ENCODE measurements around the gene AKAP10. TPM values are rescaled to one million over a fixed set of nuclear protein-coding genes. Genes with fewer than 3 reads are reported as not detected.
"Not testable (repeated sequence)": the region's sequence is repeated elsewhere in the genome, so short reads cannot be mapped to it uniquely, and the experiment has no call there.

Gene AKAP10, protein sequence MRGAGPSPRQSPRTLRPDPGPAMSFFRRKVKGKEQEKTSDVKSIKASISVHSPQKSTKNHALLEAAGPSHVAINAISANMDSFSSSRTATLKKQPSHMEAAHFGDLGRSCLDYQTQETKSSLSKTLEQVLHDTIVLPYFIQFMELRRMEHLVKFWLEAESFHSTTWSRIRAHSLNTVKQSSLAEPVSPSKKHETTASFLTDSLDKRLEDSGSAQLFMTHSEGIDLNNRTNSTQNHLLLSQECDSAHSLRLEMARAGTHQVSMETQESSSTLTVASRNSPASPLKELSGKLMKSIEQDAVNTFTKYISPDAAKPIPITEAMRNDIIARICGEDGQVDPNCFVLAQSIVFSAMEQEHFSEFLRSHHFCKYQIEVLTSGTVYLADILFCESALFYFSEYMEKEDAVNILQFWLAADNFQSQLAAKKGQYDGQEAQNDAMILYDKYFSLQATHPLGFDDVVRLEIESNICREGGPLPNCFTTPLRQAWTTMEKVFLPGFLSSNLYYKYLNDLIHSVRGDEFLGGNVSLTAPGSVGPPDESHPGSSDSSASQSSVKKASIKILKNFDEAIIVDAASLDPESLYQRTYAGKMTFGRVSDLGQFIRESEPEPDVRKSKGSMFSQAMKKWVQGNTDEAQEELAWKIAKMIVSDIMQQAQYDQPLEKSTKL
- total RNA-seq: 36.3 and 38.4 TPM in 2 replicates

DNA sequence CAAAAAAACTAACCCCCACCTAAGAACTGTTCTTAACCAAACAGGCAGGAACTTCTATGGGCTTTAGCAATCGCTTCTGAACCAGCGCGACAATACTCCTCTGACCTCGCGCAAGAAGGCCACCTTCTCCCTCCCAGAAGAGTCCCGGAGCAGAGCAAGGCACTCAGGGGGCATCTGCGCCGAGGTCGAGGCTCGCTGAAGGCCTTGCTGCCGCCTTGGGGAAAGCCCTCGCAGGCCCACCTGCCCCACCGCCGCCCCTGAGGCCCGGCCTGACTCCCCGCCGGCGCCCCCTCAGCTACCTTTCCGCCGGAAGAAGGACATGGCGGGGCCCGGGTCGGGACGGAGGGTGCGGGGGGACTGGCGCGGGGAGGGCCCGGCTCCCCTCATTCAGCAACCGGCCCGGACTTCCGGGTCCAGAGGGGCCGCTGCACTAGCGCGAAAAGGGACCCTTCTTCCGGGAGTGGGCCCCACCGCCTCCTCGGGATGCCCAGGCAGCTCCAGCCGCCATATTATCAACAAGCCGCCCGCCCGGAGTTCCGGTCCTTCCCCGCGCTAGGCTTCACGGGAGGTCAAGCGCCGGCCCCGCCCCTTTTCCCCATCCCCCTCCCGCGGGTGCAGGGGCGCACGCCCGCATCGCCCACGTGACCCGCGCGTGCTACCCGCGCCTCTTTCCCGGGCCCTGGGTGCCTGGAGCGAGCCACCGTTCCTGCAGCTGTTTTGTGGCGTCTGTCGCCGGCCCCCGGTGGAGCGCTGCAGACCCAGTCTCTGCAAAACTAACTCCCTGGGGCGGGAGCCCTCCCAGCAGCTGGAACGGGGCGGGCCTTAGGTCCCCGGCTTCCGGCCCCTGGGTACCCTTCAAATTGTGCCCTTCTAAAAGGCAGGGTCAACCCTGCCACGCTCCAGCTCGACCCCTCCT, at the start of gene AKAP10:
AKAP10 (minus strand) TSS at position 536 of the 916 bp plus-strand sequence; CDS start at position 387, 149 bp downstream.
- DNase-seq (ENCODE audit: low spot score): peak; percentile 89
- no peaks in the 10 kb centered on the region for H3K9me3 Mint-ChIP-seq
- H3K4me3 Mint-ChIP-seq (ENCODE audit: low read depth): peak within 1 kb of the TSS; percentile 95
- no peaks in the 10 kb centered on the region for H3K27me3 Mint-ChIP-seq (ENCODE audit: low read depth)
- H3K27ac Mint-ChIP-seq: peak within 1 kb of the TSS; percentile 99
- peaks cover 42% of the 10 kb centered on the region for H3K36me3 Mint-ChIP-seq (ENCODE audit: low read depth)
- H3K4me1 Mint-ChIP-seq (ENCODE audit: low read depth): peaks cover 30% of the 10 kb centered on the region
- intact Hi-C loops (cut with micrococcal nuclease): no loop called here

DNA sequence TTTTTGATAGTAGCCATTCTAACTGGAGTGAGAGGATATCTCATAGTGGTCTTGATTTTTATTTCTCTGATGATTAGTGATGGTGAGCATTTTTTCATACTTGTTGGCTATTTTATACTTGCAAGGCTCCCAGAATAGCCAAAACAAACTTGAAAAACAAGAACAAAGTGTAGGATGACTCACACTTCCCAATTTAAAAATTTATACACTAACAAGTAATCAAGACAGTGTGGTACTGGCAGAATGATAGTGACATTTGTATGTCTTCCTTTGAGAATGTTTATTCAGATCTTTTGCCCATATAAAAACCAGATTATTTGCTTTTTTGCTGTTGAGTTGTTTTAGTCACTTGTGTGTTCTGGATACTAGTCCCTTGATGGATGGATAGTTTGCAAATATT, 49.3 kb upstream of the AKAP10 start:
- no peak overlapping the region for H3K4me3 Mint-ChIP-seq (ENCODE audit: low read depth)
- no peak for DNase-seq (ENCODE audit: low spot score)
- no peak overlapping the region for H3K27ac Mint-ChIP-seq
- H3K36me3 Mint-ChIP-seq (ENCODE audit: low read depth): no peaks in the 10 kb centered on the region
- peaks cover 7% of the 10 kb centered on the region for H3K4me1 Mint-ChIP-seq (ENCODE audit: low read depth)
- peaks cover 31% of the 10 kb centered on the region for H3K27me3 Mint-ChIP-seq (ENCODE audit: low read depth)
- intact Hi-C loops (cut with micrococcal nuclease): no loop called here
- no peaks in the 10 kb centered on the region for H3K9me3 Mint-ChIP-seq

DNA sequence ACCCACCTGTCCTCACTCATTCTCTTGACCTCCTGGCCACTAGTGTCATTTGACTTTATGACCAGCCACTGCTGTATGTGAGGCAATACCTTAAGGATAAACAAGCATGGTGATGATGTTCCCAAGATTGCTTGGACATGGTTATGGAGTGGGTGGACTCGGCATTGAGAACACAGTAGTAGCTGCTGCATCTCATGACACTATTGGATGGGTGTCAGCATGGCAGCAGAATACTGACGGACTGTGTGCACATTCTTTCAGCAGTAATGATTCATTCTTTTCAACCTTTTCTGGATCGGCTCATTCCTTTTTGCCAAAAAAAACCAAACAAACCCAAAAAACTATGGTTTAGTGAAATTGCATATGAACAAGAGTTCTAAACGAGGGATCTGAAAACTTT, 45.1 kb upstream of the AKAP10 start:
- H3K4me1 Mint-ChIP-seq (ENCODE audit: low read depth): no peaks in the 10 kb centered on the region
- H3K4me3 Mint-ChIP-seq (ENCODE audit: low read depth): no peak overlapping the region
- peaks cover 28% of the 10 kb centered on the region for H3K27me3 Mint-ChIP-seq (ENCODE audit: low read depth)
- no peaks in the 10 kb centered on the region for H3K9me3 Mint-ChIP-seq
- H3K27ac Mint-ChIP-seq: no peak overlapping the region
- DNase-seq (ENCODE audit: low spot score): no peak
- intact Hi-C loops (cut with micrococcal nuclease): no loop called here
- H3K36me3 Mint-ChIP-seq (ENCODE audit: low read depth): no peaks in the 10 kb centered on the region

DNA sequence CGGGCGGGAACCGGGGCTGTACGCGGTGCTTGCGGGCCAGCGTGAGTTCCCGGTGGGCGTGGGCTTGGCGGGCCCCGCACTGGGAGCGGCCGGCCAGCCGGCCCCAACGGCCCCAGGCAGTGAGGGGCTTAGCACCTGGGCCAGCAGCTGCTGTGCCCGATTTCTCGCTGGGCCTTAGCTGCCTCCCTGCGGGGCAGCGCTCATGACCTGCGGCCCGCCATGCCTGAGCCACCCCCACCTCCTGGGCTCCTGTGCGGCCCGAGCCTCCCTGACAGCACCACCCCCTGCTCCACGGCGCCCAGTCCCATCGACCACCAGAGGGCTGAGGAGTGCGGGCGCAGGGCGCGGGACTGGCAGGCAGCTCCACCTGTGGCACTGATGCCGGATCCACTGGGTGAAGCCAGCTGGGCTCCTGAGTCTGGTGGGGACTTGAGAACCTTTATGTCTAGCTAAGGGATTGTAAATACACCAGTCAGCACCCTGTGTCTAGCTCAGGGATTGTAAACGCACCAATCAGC, 38.9 kb upstream of the AKAP10 start:
- H3K27ac Mint-ChIP-seq; H3K36me3 Mint-ChIP-seq (ENCODE audit: low read depth); H3K9me3 Mint-ChIP-seq; H3K4me3 Mint-ChIP-seq (ENCODE audit: low read depth); H3K4me1 Mint-ChIP-seq (ENCODE audit: low read depth); DNase-seq (ENCODE audit: low spot score); intact Hi-C loops (cut with micrococcal nuclease): not testable (repeated sequence)
- H3K27me3 Mint-ChIP-seq (ENCODE audit: low read depth): peaks cover 30% of the 10 kb centered on the region

DNA sequence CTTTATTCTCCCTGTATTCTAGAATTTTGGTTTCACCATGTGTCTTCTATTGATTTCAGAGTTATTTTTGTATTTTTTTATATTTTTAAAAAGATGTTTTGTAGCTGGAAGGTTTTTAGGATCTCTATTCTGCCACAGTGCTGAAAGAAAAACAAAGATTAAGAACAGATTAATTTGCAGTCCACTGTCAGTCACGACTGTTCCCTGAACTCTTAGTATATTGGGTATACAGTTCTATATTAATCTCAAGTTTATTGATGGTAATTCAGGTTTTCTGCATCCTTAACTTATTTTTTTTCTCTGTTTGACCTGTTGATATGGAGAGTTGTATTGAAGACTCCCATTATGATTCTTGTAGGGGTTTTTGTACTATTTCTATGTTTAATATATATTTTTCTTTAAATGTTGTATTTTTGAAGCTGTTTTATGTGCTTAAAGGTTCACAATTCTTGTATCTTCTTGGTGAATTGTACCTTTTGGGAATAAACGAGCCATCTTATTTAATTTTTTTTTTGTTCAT, 34.4 kb upstream of the AKAP10 start:
- peaks cover 50% of the 10 kb centered on the region for H3K27me3 Mint-ChIP-seq (ENCODE audit: low read depth)
- no peaks in the 10 kb centered on the region for H3K9me3 Mint-ChIP-seq

DNA sequence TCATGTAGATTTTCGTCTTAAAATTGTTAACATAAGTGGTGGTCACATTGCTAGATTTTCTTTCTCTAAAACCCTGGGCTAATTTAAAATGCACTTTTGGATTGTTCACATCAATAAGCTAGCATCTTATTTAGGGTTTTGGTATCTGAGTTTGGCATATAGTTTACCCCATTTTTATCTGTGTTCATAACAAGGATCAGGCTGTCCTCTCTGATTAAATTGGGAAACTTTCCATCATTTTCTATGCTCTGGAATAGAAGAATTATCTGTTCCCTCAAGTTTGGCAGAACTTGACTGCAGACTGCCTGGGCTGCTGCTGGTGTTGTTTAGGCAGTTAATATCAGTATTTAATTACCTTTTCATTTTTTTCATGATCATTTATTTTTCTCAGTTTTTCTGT, 33.3 kb upstream of the AKAP10 start:
- intact Hi-C loops (cut with micrococcal nuclease): no loop called here
- H3K4me3 Mint-ChIP-seq (ENCODE audit: low read depth): peak overlapping the region; percentile 64
- H3K27me3 Mint-ChIP-seq (ENCODE audit: low read depth): peaks cover 57% of the 10 kb centered on the region
- H3K36me3 Mint-ChIP-seq (ENCODE audit: low read depth): no peaks in the 10 kb centered on the region
- DNase-seq (ENCODE audit: low spot score): no peak
- no peak overlapping the region for H3K27ac Mint-ChIP-seq
- H3K9me3 Mint-ChIP-seq: no peaks in the 10 kb centered on the region
- peaks cover 15% of the 10 kb centered on the region for H3K4me1 Mint-ChIP-seq (ENCODE audit: low read depth)

More for the DNA sequence above, 34.4 kb upstream of the AKAP10 start:
- H3K4me3 Mint-ChIP-seq (ENCODE audit: low read depth): no peak overlapping the region
- H3K36me3 Mint-ChIP-seq (ENCODE audit: low read depth): no peaks in the 10 kb centered on the region
- no peak overlapping the region for H3K27ac Mint-ChIP-seq
- intact Hi-C loops (cut with micrococcal nuclease): no loop called here
- no peak for DNase-seq (ENCODE audit: low spot score)
- H3K4me1 Mint-ChIP-seq (ENCODE audit: low read depth): peaks cover 15% of the 10 kb centered on the region

DNA sequence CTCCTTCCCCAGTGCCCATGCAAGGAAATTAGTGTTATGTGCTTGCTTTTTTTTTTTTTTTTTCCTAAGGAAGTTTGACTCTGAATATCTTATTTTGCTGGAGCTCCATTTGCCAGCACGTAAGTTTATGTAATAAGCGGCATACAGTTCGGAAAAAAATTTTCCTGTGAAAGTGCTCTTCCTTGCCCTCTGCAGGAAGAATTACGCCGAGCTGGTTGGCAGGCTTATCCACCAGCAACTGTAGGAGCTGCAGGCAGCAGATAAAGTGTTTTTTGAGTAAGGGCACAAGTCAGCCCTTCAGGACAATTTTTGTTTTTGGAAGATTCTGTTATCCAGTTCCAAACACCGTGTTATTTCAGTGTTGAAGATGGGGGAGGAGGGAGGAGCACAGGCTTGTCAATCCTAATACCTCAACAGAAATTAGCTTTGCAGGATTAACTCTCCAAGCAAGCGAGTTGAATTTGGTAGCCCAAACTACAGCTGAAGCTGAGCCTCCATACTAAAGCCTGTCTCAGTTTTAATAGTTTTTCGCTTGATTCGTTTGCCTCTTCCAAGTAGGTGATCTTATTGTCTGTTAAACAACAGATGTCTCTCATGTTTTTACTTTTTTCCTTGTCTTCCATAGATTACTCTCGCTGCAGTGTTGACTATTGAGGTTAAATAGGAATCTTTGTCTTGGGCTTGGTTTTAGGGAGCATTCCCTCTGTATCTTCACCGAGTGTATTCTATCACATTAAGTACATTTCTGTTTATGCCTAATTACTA, 32.7 kb upstream of the AKAP10 start:
- Mint-ChIP-seq H3K27me3 (ENCODE audit: low read depth) (peaks cover 57% of the 10 kb centered on the region), H3K27ac (no peak overlapping the region)

DNA sequence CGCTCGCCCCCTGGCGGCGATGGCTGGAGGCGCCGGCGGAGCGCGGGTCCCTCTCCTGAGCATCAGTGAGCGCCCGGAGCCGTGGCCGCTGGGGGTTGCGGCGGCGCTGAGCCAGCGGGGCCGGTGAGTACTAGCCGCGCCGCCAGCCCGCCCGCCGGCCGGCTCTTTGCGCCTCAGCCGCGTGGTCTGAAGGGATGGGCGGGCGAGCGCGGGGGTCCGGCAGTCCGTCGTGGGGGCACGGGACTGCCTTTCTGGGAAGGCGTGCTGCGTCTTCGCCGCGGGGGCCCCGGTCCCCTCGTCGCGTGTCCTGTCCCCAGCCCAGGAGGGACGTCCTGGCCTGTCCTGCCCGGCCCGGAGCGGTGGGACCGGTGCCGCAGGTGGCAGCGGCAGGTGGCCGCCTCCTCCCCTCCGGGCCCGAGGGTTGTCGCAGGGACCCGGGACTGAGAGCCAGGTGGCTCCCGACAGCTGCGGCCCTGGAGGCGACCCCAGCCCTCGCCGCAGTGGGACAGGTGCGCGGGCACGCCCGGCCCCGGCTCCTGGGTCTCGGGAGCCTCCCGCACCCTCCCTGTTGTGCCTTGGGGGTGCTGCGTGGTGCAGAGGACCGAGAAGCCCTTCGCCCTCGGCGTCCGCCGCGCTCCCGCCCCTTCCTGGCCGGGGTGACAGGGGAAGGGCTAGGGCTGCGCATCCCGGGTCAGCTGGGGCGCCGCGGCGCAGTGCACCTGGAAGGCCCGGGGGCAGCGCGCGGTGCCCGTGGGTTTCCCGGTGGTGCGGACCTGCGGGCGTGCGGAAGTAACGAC, 31.9 kb upstream of the AKAP10 start, which contains the start of gene SPECC1:
SPECC1 (plus strand) TSS at position 58 of the 797 bp plus-strand sequence. CDS start 87,293 bp downstream, outside the sequence.
- Mint-ChIP-seq H3K27ac (no peak within 1 kb of the TSS), H3K36me3 (ENCODE audit: low read depth) (no peaks in the 10 kb centered on the region), H3K9me3 (no peaks in the 10 kb centered on the region), H3K4me1 (ENCODE audit: low read depth) (peaks cover 15% of the 10 kb centered on the region), H3K27me3 (ENCODE audit: low read depth) (peaks cover 58% of the 10 kb centered on the region), H3K4me3 (ENCODE audit: low read depth) (peak within 1 kb of the TSS; percentile 85)
- DNase-seq (ENCODE audit: low spot score): peak; percentile 83
- intact Hi-C loops (cut with micrococcal nuclease): no loop called here

More for the DNA sequence above, 32.7 kb upstream of the AKAP10 start:
- intact Hi-C loops (cut with micrococcal nuclease): no loop called here
- Mint-ChIP-seq H3K9me3 (no peaks in the 10 kb centered on the region), H3K4me3 (ENCODE audit: low read depth) (peak overlapping the region; percentile 64), H3K4me1 (ENCODE audit: low read depth) (peaks cover 15% of the 10 kb centered on the region), H3K36me3 (ENCODE audit: low read depth) (no peaks in the 10 kb centered on the region)
- no peak for DNase-seq (ENCODE audit: low spot score)

DNA sequence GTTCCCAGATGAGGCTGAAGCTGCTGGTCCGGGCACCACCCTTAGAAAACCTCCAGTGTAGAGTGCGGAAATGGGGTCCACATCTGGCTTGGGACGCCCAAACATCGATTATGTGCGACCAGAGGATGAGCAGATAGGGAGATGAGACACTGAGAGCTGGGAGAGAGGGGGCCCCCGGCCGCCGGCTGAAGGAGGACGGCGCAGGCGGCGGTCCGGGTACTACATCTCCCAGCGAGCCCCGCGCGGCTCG, 31.3 kb upstream of the AKAP10 start:
- no peak for DNase-seq (ENCODE audit: low spot score)
- Mint-ChIP-seq H3K9me3 (no peaks in the 10 kb centered on the region), H3K4me3 (ENCODE audit: low read depth) (peak overlapping the region; percentile 85), H3K27ac (no peak overlapping the region), H3K27me3 (ENCODE audit: low read depth) (peaks cover 53% of the 10 kb centered on the region), H3K36me3 (ENCODE audit: low read depth) (no peaks in the 10 kb centered on the region), H3K4me1 (ENCODE audit: low read depth) (peaks cover 15% of the 10 kb centered on the region)
- intact Hi-C loops (cut with micrococcal nuclease): no loop called here

DNA sequence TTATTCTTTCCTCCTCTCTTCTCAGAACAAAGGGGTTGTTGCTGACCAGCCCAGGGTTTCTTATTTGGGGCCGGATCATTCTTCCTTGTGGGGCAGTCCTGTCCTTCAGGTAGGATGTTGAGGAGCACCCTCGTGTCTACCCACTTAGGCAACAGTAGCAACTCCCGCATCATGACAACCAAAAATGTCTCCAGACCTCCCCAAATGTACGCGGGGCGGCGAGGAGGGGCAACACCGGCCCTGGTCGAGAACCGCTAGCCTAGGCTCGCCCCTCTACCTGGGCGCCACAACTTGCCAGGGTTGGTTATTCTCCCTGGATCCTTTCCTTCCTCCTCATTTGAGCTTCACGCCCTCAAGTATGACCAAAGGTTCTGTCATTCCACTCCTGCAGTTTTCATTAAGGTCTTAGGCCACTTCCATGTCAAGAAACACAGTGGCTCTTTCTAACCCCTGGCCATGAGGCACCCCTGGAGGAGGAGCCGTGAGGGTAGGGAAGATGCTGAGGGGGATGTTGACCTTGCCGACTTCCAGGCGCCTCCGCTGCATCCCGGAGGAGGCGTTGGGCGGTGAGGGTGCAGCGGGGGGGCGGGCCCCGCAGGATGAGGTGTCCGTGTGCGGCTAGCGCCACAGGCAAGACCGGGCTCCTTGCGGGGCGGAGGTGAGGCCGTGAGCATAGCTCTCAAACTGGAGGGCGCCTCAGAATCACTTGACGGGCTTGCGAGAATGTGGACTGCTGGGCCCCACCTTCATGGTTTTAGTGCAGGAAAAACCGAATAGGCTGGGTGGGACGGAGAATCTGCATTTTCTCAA, 30.8 kb upstream of the AKAP10 start:
- intact Hi-C loops (cut with micrococcal nuclease): no loop called here
- H3K27ac Mint-ChIP-seq: no peak overlapping the region
- peak overlapping the region; percentile 85 for H3K4me3 Mint-ChIP-seq (ENCODE audit: low read depth)
- peaks cover 15% of the 10 kb centered on the region for H3K4me1 Mint-ChIP-seq (ENCODE audit: low read depth)
- H3K27me3 Mint-ChIP-seq (ENCODE audit: low read depth): peaks cover 48% of the 10 kb centered on the region
- no peaks in the 10 kb centered on the region for H3K36me3 Mint-ChIP-seq (ENCODE audit: low read depth)
- no peaks in the 10 kb centered on the region for H3K9me3 Mint-ChIP-seq
- no peak for DNase-seq (ENCODE audit: low spot score)

DNA sequence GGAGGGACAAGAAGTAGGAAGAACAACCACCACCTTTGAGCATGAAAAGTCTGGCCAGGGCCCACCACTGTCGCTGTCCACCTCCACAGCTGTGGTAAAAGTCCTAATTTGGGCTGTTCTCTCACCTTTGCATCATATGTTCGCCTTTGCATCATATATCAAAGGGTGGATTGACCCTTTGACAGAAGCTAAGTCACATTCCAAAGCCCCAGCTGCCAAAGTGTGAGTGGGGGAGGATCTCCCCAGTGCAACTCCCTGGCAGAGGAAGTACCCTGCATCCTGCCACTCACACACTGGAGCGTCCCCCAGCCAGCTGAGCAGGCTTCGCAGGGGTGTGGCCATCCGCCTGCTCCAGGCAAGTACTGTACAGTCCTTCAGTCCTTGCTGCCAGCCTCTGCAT, 18.9 kb upstream of the AKAP10 start:
- intact Hi-C loops (cut with micrococcal nuclease): no loop called here
- Mint-ChIP-seq H3K36me3 (ENCODE audit: low read depth) (no peaks in the 10 kb centered on the region), H3K4me3 (ENCODE audit: low read depth) (no peak overlapping the region), H3K4me1 (ENCODE audit: low read depth) (peaks cover 7% of the 10 kb centered on the region), H3K9me3 (no peaks in the 10 kb centered on the region), H3K27me3 (ENCODE audit: low read depth) (peaks cover 23% of the 10 kb centered on the region), H3K27ac (no peak overlapping the region)
- DNase-seq (ENCODE audit: low spot score): no peak

All from activated T-helper 2 cell treated with anti-CD3 and anti-CD28 coated beads, Interferon-gamma antibody, Interleukin-2, Interleukin-4, amounts not matched to agents 10 μg/mL and 5 μg/mL and 100 μg/mL, durations not matched to agents 14 hours and 24 hours and 36 hours (primary cell).